GM19452 (cell line): ENCODE results near the gene HTD2.

Source experiments
- ATAC-seq: cut with Tn5 transposase; IDR thresholded peaks from one replicate; pipeline ENCODE4 v1.9.1; 2021; ENCODE audit not compliant: unreplicated experiment

HTD2 gene

GRCh38 chr3:58355179-58355578 is 48.9 kb downstream of the HTD2 start:
- no peak for ATAC-seq

GRCh38 chr3:58356054-58356453 is 49.7 kb downstream of the HTD2 start:
- ATAC-seq: no peak

- ATAC-seq: no peak
Observed at GRCh38 chr3:58357402-58357801, 51.1 kb downstream of the HTD2 start.

- ATAC-seq: no peak
Observed at GRCh38 chr3:58358092-58358491, 51.8 kb downstream of the HTD2 start.

- ATAC-seq: no peak
Observed at GRCh38 chr3:58358808-58359207, 52.5 kb downstream of the HTD2 start.

- no peak for ATAC-seq
Observed at GRCh38 chr3:58359621-58360020, 53.3 kb downstream of the HTD2 start.

- ATAC-seq: no peak
Observed at GRCh38 chr3:58361866-58362265, 55.5 kb downstream of the HTD2 start.

GRCh38 chr3:58366699-58367098 is 60.4 kb downstream of the HTD2 start:
- ATAC-seq: no peak

- no peak for ATAC-seq
Observed at GRCh38 chr3:58369038-58369437, 62.7 kb downstream of the HTD2 start.
